ENCODE data around the gene PCSK7.

The PCSK7 gene

DNA sequence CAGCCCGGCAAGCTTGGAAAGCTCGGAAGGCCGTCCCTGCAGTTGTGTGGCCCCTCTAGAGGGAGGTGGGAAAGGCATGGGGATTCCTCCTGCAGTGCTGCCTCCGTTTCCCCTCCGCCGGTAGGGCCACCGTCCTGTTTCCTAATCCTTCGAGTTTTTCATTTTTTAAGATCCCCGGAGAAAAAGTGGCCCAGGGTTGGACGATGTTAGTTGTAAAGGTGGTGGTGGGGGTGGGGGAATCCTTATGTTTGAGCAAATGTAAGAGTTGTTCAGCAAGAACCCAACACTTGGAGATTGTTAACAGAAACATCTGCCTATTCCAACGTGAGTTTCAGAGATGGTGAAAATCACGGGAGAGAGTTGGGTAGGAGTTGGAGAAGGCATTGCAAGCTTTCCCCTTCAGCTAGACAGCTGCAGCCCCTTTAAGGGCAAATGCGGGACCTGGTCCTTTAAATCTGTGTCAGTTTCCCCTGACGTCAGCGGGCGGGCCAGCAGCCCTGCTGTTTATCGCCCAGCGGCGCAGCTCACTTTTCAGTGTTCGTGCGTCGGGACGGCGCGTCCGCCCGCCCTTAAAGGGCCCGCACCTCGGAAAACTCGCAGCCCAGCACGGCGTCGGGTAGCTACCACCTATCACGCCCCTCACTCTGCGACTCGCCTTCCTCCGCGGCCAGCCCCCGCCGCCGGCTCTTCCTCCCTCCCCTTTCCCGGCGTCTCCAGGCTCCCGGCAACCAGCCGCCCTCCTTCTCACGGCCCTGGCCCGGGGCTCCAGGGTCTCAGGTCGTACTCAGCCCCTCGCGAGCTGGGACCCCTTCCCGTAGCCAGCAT is 53.5 kb downstream of the PCSK7 start, which contains the start of gene SIDT2:
Gene SIDT2 (plus strand): TSS at position 534 of the 825 bp plus-strand sequence. CDS start 521 bp downstream, outside the sequence.
- Histone ChIP-seq H3K4me1 (ENCODE audit: control insufficient read depth in 1 of 2, insufficient read depth in 2 of 2, low read length in 2 of 2) (peaks cover 6 to 27% of the 10 kb centered on the region in 2 donors), H3K27ac (ENCODE audit: low read length) (peak within 1 kb of the TSS; percentile 83), H3K9me3 (ENCODE audit: control insufficient read depth in 1 of 2, low read length in 2 of 2) (no peaks in the 10 kb centered on the region), H3K27me3 (ENCODE audit: low read depth, low read length) (no peaks in the 10 kb centered on the region), H3K36me3 (ENCODE audit: control insufficient read depth in 1 of 2, insufficient read depth in 2 of 2, low read length in 2 of 2) (peaks cover 5 to 11% of the 10 kb centered on the region in 2 donors), H3K4me3 (ENCODE audit: low read depth in 1 of 2, low read length in 2 of 2) (peak within 1 kb of the TSS; percentile 71 to 90)

DNA sequence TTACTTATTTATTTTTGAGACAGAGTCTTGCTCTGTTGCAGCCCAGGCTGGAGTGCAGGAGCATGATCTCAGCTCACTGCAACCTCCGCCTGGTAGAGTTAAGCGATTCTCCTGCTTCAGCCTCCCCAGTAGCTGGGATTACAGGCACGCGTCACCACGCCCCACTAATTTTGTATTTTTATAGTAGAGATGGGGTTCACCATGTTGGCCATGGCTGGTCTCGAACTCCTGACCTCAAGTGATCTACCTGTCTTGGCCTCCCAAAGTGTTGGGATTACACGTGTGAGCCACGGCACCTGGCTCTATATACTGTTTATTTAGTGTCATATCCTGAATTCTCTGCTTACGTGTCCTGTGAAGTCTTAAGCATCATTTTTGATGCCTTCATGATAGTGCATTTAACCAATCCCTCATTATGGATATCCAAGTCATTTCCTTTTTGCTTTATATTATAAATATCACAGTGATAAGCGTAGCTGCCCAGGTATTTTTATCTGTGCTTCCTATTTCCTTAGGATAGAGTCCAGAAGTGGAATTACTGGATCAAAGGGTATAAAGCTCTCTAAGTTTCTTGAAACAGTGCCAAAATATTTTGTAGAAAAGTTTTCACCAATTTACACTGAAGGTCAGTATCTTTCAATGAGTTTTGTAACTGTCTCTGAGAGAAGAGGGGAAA is 54.2 kb downstream of the PCSK7 start:
- Histone ChIP-seq H3K4me1 (ENCODE audit: control insufficient read depth in 1 of 2, insufficient read depth in 2 of 2, low read length in 2 of 2) (peaks cover 6 to 27% of the 10 kb centered on the region in 2 donors), H3K27me3 (ENCODE audit: low read depth, low read length) (no peaks in the 10 kb centered on the region), H3K9me3 (ENCODE audit: control insufficient read depth in 1 of 2, low read length in 2 of 2) (no peaks in the 10 kb centered on the region), H3K27ac (ENCODE audit: low read length) (peak overlapping the region; percentile 83), H3K36me3 (ENCODE audit: control insufficient read depth in 1 of 2, insufficient read depth in 2 of 2, low read length in 2 of 2) (peaks cover 3 to 8% of the 10 kb centered on the region in 2 donors), H3K4me3 (ENCODE audit: low read depth in 1 of 2, low read length in 2 of 2) (peak overlapping the region; percentile 66 to 71)

DNA sequence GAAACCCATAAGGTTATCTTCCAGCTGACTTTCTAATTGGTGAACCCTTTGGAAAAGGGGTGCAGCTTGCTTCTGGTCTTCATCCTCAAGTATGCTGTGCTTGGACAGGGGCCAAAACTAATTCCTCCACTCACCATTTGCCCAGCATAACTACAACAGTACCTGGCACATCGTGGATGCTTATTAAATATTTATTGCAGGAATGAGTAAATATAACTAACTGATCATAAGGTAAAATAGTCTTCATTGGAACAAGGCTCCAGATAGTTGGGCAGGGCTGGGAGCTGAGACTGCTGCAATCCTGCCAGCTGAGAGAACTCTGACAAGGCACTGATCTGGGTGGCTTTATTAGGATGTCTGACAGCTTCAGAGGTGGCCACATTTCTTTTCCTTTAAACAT is 55.7 kb downstream of the PCSK7 start:
- no peak overlapping the region for H3K4me3 ChIP-seq (ENCODE audit: low read depth in 1 of 2, low read length in 2 of 2)
- peaks cover 6 to 28% of the 10 kb centered on the region in 2 donors for H3K4me1 ChIP-seq (ENCODE audit: control insufficient read depth in 1 of 2, insufficient read depth in 2 of 2, low read length in 2 of 2)
- H3K9me3 ChIP-seq (ENCODE audit: control insufficient read depth in 1 of 2, low read length in 2 of 2) = no peaks in the 10 kb centered on the region
- H3K27me3 ChIP-seq (ENCODE audit: low read depth, low read length) = no peaks in the 10 kb centered on the region
- no peak overlapping the region for H3K27ac ChIP-seq (ENCODE audit: low read length)
- H3K36me3 ChIP-seq (ENCODE audit: control insufficient read depth in 1 of 2, insufficient read depth in 2 of 2, low read length in 2 of 2) = peaks cover 0 to 5% of the 10 kb centered on the region in 2 donors

DNA sequence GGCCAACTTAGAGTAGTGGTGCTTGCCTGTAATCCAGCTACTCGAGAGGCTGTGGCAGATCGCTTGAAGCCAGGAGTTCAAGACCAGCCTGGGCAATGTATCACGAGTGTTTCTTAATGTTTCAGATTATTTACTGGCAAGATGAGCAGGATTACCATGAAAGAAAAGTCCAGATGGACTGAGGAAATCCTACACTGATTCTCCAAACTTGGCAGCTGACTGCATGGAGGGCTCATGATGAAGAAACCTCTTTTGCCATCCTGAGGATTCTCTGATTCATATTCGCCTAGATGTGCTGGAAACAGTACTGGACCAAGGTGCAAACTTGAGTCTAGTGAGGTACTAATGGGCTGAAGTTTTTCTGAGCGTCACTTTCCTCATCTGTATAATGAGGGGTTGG is 56.1 kb downstream of the PCSK7 start:
- peaks cover 0 to 9% of the 10 kb centered on the region in 2 donors for H3K36me3 ChIP-seq (ENCODE audit: control insufficient read depth in 1 of 2, insufficient read depth in 2 of 2, low read length in 2 of 2)
- H3K27ac ChIP-seq (ENCODE audit: low read length) = no peak overlapping the region
- no peak overlapping the region for H3K4me3 ChIP-seq (ENCODE audit: low read depth in 1 of 2, low read length in 2 of 2)
- no peaks in the 10 kb centered on the region for H3K9me3 ChIP-seq (ENCODE audit: control insufficient read depth in 1 of 2, low read length in 2 of 2)
- H3K4me1 ChIP-seq (ENCODE audit: control insufficient read depth in 1 of 2, insufficient read depth in 2 of 2, low read length in 2 of 2) = peaks cover 2 to 24% of the 10 kb centered on the region in 2 donors
- no peaks in the 10 kb centered on the region for H3K27me3 ChIP-seq (ENCODE audit: low read depth, low read length)

DNA sequence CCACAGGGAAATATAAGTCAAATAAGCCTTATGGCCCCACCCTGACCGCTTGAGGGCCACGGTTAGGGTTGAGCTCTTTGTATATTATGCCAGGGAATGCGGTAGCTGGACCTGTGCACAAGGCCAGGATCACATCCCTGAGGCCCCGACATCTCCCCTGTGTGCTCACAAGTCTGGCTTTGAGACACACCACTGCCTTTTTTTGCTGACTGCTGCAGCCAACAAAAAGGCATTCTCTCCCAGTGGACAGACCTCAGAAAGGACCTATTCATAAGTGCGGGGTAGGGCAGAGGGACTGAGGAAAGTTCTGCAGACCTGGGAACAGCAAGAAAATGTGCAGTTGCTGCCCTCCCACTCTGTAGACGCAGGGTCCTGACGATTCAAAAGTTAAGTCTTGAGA is 56.8 kb downstream of the PCSK7 start:
- no peaks in the 10 kb centered on the region for H3K9me3 ChIP-seq (ENCODE audit: control insufficient read depth in 1 of 2, low read length in 2 of 2)
- no peaks in the 10 kb centered on the region for H3K27me3 ChIP-seq (ENCODE audit: low read depth, low read length)
- peaks cover 0 to 17% of the 10 kb centered on the region in 2 donors for H3K4me1 ChIP-seq (ENCODE audit: control insufficient read depth in 1 of 2, insufficient read depth in 2 of 2, low read length in 2 of 2)
- peaks cover 0 to 10% of the 10 kb centered on the region in 2 donors for H3K36me3 ChIP-seq (ENCODE audit: control insufficient read depth in 1 of 2, insufficient read depth in 2 of 2, low read length in 2 of 2)
- H3K4me3 ChIP-seq (ENCODE audit: low read depth in 1 of 2, low read length in 2 of 2) = no peak overlapping the region
- no peak overlapping the region for H3K27ac ChIP-seq (ENCODE audit: low read length)

DNA sequence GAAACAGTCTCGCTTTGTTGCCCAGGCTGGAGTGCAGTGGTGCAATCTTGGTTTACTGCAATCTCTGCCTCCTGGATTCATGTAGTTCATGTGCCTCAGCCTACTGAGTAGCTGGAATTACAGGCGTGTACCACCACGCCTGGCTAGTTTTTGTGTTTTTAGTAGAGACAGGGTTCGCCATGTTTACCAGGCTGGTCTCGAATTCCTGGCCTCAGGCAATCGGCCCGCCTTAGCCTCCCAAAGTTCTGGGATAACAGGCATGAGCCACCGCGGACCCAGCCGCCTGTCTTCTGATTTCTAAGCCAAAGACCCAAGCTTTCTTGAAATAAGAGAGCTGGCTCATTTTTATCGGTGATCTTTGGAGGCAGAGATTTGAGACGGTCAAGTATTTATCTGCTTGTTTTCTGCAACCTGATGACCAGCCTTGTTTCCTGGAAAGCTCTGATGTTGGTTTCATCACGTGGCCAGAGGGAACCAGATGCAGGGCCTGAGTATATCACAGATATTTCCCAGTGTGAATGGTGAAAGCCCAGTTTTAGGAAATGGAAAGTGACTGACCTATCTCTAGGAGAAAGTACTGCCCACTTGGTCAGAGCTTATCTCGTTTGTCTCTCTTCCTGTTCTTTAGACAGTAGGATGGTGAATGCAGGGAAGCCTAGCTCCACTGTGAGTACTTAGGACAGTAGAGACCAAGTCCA is 59.0 kb downstream of the PCSK7 start:
- H3K27me3 ChIP-seq (ENCODE audit: low read depth, low read length) = no peaks in the 10 kb centered on the region
- no peak overlapping the region for H3K27ac ChIP-seq (ENCODE audit: low read length)
- H3K4me1 ChIP-seq (ENCODE audit: control insufficient read depth in 1 of 2, insufficient read depth in 2 of 2, low read length in 2 of 2) = peaks cover 0 to 7% of the 10 kb centered on the region in 2 donors
- peaks cover 10 to 13% of the 10 kb centered on the region in 2 donors for H3K36me3 ChIP-seq (ENCODE audit: control insufficient read depth in 1 of 2, insufficient read depth in 2 of 2, low read length in 2 of 2)
- no peaks in the 10 kb centered on the region for H3K9me3 ChIP-seq (ENCODE audit: control insufficient read depth in 1 of 2, low read length in 2 of 2)
- H3K4me3 ChIP-seq (ENCODE audit: low read depth in 1 of 2, low read length in 2 of 2) = no peak overlapping the region

DNA sequence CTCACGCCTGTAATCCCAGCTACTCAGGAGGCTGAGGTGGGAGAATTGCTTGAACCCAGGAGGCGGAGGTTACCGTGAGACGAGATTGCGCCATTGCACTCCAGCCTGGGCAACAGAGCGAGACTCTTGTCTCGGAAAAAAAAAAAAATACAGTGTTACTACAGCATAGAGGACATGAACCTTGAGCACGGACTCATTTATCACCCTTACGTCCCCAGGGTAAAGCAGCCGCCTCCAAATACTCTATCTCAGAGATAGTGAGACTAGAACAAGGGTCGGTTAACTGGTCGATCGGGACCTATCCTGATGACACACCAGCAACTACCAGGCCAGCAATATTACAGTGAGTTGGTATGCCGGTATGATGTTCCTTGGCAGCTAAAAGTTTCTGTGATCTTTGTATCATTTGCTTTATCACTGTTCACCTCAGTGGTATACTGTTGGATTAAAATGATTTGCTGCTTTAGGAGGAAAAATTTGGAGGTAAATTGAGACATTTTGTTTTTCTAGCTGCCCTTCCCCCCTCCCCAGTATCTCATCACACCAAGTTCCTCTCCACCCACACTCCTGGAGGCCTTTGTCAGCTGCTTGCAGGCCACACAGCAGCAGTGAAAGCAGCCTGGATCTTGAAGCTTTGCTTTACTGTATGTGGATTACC is 60.3 kb downstream of the PCSK7 start:
- H3K36me3 ChIP-seq (ENCODE audit: control insufficient read depth in 1 of 2, insufficient read depth in 2 of 2, low read length in 2 of 2) = peaks cover 22 to 23% of the 10 kb centered on the region in 2 donors
- H3K9me3 ChIP-seq (ENCODE audit: control insufficient read depth in 1 of 2, low read length in 2 of 2) = no peaks in the 10 kb centered on the region
- no peaks in the 10 kb centered on the region for H3K27me3 ChIP-seq (ENCODE audit: low read depth, low read length)
- H3K27ac ChIP-seq (ENCODE audit: low read length) = no peak overlapping the region
- no peak overlapping the region for H3K4me3 ChIP-seq (ENCODE audit: low read depth in 1 of 2, low read length in 2 of 2)
- H3K4me1 ChIP-seq (ENCODE audit: control insufficient read depth in 1 of 2, insufficient read depth in 2 of 2, low read length in 2 of 2) = peaks cover 0 to 5% of the 10 kb centered on the region in 2 donors

DNA sequence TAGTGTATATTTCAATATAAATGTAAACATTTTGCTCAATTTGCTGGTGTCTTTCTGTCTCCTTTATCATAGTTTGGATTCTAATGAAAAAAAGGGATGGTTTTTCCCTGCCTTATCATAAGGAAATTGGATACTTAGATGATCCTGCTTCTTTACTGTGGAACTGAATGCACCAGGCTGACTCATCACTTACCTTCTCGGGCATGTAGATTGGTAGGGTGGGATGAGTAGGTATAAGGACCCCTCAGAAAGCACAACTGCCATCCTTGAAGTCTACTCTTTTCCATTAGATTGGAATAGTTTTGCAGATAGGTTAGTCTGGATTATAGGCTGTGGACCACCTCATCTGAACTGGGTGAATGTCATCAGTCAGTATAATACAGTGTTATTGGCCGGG is 60.9 kb downstream of the PCSK7 start:
- Histone ChIP-seq H3K27me3 (ENCODE audit: low read depth, low read length) (no peaks in the 10 kb centered on the region), H3K4me1 (ENCODE audit: control insufficient read depth in 1 of 2, insufficient read depth in 2 of 2, low read length in 2 of 2) (peaks cover 0 to 5% of the 10 kb centered on the region in 2 donors), H3K9me3 (ENCODE audit: control insufficient read depth in 1 of 2, low read length in 2 of 2) (no peaks in the 10 kb centered on the region), H3K27ac (ENCODE audit: low read length) (no peak overlapping the region), H3K4me3 (ENCODE audit: low read depth in 1 of 2, low read length in 2 of 2) (no peak overlapping the region), H3K36me3 (ENCODE audit: control insufficient read depth in 1 of 2, insufficient read depth in 2 of 2, low read length in 2 of 2) (peaks cover 27 to 29% of the 10 kb centered on the region in 2 donors)

DNA sequence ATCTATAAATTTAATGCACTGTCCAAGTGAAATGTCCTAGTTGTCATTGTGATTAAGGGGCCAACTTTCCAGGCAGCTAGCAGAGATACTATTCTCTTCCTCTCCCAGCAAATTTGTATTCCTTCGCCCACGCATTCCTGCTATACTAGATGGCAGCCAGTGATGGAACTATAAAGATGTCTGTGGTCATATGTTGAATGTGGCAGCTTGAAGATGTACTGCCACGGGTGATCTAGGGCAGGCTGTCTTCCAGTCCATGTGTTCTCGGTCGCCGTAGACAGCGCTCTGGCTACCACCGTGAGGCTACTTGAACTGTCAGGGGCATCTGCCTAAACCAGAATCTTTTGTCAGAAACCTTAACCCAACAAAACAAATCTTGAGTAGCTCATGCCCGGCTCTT is 61.7 kb downstream of the PCSK7 start:
- H3K4me3 ChIP-seq (ENCODE audit: low read depth in 1 of 2, low read length in 2 of 2) = no peak overlapping the region
- H3K27ac ChIP-seq (ENCODE audit: low read length) = no peak overlapping the region
- H3K9me3 ChIP-seq (ENCODE audit: control insufficient read depth in 1 of 2, low read length in 2 of 2) = no peaks in the 10 kb centered on the region
- H3K36me3 ChIP-seq (ENCODE audit: control insufficient read depth in 1 of 2, insufficient read depth in 2 of 2, low read length in 2 of 2) = peaks cover 31 to 34% of the 10 kb centered on the region in 2 donors
- H3K4me1 ChIP-seq (ENCODE audit: control insufficient read depth in 1 of 2, insufficient read depth in 2 of 2, low read length in 2 of 2) = peaks cover 0 to 5% of the 10 kb centered on the region in 2 donors
- H3K27me3 ChIP-seq (ENCODE audit: low read depth, low read length) = no peaks in the 10 kb centered on the region

DNA sequence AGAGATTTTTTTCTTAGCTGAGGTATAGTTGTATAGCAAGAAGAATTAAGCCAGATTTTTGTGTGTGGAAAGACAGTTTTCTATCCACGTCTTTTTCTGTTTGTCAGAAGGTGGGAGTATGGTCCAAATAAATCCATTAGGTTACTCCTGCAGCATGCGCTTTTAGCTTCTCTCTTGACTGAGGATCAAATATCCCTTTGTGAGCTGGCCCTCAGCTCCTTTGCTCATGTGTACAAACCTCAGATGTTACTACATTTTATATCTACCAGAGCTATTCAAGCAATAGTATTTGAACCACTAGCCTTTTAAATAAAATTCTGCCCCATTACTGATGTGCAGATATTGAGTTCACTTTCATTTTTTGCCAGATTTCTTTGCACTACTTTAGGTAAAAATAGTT is 62.1 kb downstream of the PCSK7 start:
- no peak overlapping the region for H3K27ac ChIP-seq (ENCODE audit: low read length)
- no peaks in the 10 kb centered on the region for H3K9me3 ChIP-seq (ENCODE audit: control insufficient read depth in 1 of 2, low read length in 2 of 2)
- H3K4me1 ChIP-seq (ENCODE audit: control insufficient read depth in 1 of 2, insufficient read depth in 2 of 2, low read length in 2 of 2) = peaks cover 0 to 5% of the 10 kb centered on the region in 2 donors
- no peak overlapping the region for H3K4me3 ChIP-seq (ENCODE audit: low read depth in 1 of 2, low read length in 2 of 2)
- H3K36me3 ChIP-seq (ENCODE audit: control insufficient read depth in 1 of 2, insufficient read depth in 2 of 2, low read length in 2 of 2) = peaks cover 31 to 37% of the 10 kb centered on the region in 2 donors
- no peaks in the 10 kb centered on the region for H3K27me3 ChIP-seq (ENCODE audit: low read depth, low read length)
